Hepatocyte (in vitro differentiated cells): ENCODE data around the gene PCDHA1.

ENCODE experiments used
- EZH2 ChIP-seq: fragments of 200-600 bp; sonication (generic); IDR thresholded peaks from 2 replicates; pipeline ENCODE4 v1.6.1; 2016; ENCODE audit warnings: antibody characterized with exemption, mild to moderate bottlenecking, borderline replicate concordance
- EZH2phosphoT487 ChIP-seq: fragments of 200-600 bp; sonication (generic); IDR thresholded peaks from one replicate; pipeline ENCODE4 v1.6.1; 2018; ENCODE audit warnings: antibody characterized with exemption, mild to moderate bottlenecking, low read depth, moderate library complexity; ENCODE audit not compliant: unreplicated experiment, severe bottlenecking
- TF ChIP-seq, protein P1 (sequence below): fragments of 200-600 bp; sonication (generic); IDR thresholded peaks from 2 replicates; pipeline ENCODE4 v1.5.1; 2016; ENCODE audit warnings: antibody characterized with exemption, mild to moderate bottlenecking; ENCODE audit not compliant: poor library complexity

DNA sequence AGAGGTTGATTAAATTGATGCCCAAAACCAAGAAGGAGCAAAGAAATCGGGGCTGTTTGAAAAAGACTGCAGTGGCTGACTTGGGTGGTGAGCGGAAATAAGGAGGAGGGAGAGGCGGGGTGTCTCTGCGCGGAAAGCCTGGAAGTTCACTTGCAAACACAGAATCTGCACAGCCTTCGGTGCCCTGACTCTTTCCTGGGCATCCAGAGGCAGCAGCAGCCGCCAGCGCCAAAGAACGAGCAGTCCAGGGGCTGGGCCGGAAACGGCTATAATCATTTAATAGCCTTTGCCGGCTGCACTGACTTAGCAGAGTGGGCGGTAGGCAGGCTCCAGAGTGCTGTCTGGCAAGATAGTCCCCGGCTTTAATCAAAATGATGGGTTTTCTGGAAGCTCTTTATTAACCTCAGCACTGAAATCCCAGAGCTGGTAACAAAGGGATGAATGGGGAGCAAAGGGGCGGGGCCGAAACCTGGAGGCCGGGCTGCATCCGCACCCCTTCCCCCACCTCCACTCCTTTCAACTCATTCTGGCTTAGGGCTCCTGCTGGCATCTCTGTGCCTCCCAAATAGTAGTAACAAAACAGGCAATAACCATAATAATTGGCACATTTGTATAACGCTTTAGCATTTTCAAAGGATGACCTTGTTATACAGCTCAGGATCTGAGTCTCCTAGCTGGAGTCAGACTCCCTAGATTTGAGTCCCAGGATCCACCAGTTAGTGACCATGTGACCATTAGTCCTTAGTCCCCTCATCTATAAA lies 216.1 kb downstream of the PCDHA1 start:
- TF ChIP-seq, protein P1, sequence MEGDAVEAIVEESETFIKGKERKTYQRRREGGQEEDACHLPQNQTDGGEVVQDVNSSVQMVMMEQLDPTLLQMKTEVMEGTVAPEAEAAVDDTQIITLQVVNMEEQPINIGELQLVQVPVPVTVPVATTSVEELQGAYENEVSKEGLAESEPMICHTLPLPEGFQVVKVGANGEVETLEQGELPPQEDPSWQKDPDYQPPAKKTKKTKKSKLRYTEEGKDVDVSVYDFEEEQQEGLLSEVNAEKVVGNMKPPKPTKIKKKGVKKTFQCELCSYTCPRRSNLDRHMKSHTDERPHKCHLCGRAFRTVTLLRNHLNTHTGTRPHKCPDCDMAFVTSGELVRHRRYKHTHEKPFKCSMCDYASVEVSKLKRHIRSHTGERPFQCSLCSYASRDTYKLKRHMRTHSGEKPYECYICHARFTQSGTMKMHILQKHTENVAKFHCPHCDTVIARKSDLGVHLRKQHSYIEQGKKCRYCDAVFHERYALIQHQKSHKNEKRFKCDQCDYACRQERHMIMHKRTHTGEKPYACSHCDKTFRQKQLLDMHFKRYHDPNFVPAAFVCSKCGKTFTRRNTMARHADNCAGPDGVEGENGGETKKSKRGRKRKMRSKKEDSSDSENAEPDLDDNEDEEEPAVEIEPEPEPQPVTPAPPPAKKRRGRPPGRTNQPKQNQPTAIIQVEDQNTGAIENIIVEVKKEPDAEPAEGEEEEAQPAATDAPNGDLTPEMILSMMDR = no peak
- TF ChIP-seq EZH2 (no peak), EZH2phosphoT487 (no peak)
